Adrenal gland (tissue), 12 donors: ENCODE measurements around the gene PACRG. TPM values are rescaled to one million over a fixed set of nuclear protein-coding genes. Genes with fewer than 3 reads are reported as not detected.

Experiments
- DNase-seq, 7 donors: peaks; one replicate each; pipeline ENCODE4 v3.0.0-alpha.2; 2019 to 2020
- H3K27ac ChIP-seq, 5 donors: fragments of 200-600 bp; sonication (generic) in 4 of 5; 1 replicate in 3 of 5; 2 replicates in 2 of 5; pipeline versions ENCODE4 v1.5.1 to v1.8.0; 2016 to 2020; ENCODE audit warnings: mild to moderate bottlenecking in 1 of 5
- H3K27me3 ChIP-seq: fragments of 200-600 bp; 2 replicates; pipeline ENCODE4 v1.8.0; 2021
- H3K36me3 ChIP-seq, 2 donors: fragments of 200-600 bp; replicated peaks in 1 of 2; 1 replicate in 1 of 2; 2 replicates in 1 of 2; pipeline versions ENCODE4 v1.5.1 to v1.8.0; 2018 to 2022
- H3K4me1 ChIP-seq, 2 donors: fragments of 200-600 bp; replicated peaks in 1 of 2; 1 replicate in 1 of 2; 2 replicates in 1 of 2; pipeline versions ENCODE4 v1.5.1 to v1.8.0; 2018 to 2021
- H3K4me3 ChIP-seq, 4 donors: fragments of 200-600 bp; sonication (generic) in 3 of 4; one replicate each; pipeline ENCODE4 v1.5.1; 2016 to 2018
- H3K9me3 ChIP-seq, 3 donors: fragments of 200-600 bp; sonication (generic) in 1 of 3; replicated peaks in 1 of 3; 1 replicate in 2 of 3; 2 replicates in 1 of 3; pipeline versions ENCODE4 v1.5.1 to v1.8.0; 2016 to 2021
- POLR2A ChIP-seq, 2 donors: fragments of 450-650 bp; IDR thresholded peaks; one replicate each; pipeline ENCODE4 v1.6.1; 2017; ENCODE audit warnings: antibody characterized with exemption in 2 of 2, mild to moderate bottlenecking in 2 of 2, moderate library complexity in 1 of 2
- WGBS, 4 donors: extraction: QIAGEN DNeasy Blood & Tissue Kit in 2 of 4; methylation state at CpG; one replicate each; pipeline versions ENCODE4 v1.1.5 to v1.1.7; 2013 to 2017; 5-methylcytosine and 5-hydroxymethylcytosine counted together
- intact Hi-C, 2 donors: fragments of 100-400 bp; cut with DNase I; formaldehyde crosslinking; loops; one replicate each; pipeline versions ENCODE4 v1.14.1 to v1.15.0; 2022 to 2023
- polyA plus RNA-seq, 3 donors: library from polyadenylated mRNA; stranded (reverse); fragments of 200-250 nt in 2 of 3; fragments of 350-450 nt in 1 of 3; fragmentation: Illumina TruSeq in 1 of 3; extraction: RNeasy Lipid Tissue Mini Kit (QIAGEN cat#74804) in 1 of 3; gene quantifications; one replicate each; pipeline ENCODE4 v1.2.3, GENCODE V29; 2013 to 2014
- total RNA-seq, 9 donors: library from RNA; depleted of rRNA in 4 of 9; stranded (reverse); fragments of >200 nt in 4 of 9; fragments of 120-200 nt in 1 of 9; fragmentation: NEBNext Ultra II Directional in 1 of 9; extraction: Animal tissue kit (Norgen Biotek cat#: 25700) in 1 of 9; gene quantifications; one replicate each; pipeline versions ENCODE4 v1.1.0 to v1.2.4, GENCODE V29; 2013 to 2023
- TF ChIP-seq, protein P1 (sequence below), 6 experiments: fragments of 450-650 bp in 4 of 6; fragments of 200-600 bp in 2 of 6; sonication (generic) in 1 of 6; IDR thresholded peaks; 1 replicate in 5 of 6; 2 replicates in 1 of 6; pipeline versions ENCODE4 v1.5.1 to v1.8.0; 2016 to 2021; ENCODE audit warnings: antibody characterized with exemption in 6 of 6, mild to moderate bottlenecking in 2 of 6, moderate library complexity in 1 of 6
- donor health status: healthy with polysubstance abuse.
- donor health status: Bipolar disorder and iron deficiency.
- donor health status: DM: yes; HTN: yes; CAD: no.
- donor health status: DM: no; HTN: no; CAD: no.
- donor health status: DM: no; HTN: no; CAD: no.
- donor health status: DM: yes; HTN: yes; CAD: no.

The PACRG gene
- total and polyA plus RNA-seq, 12 donors: 0.18 to 6.1 (median 1.4) TPM

DNA sequence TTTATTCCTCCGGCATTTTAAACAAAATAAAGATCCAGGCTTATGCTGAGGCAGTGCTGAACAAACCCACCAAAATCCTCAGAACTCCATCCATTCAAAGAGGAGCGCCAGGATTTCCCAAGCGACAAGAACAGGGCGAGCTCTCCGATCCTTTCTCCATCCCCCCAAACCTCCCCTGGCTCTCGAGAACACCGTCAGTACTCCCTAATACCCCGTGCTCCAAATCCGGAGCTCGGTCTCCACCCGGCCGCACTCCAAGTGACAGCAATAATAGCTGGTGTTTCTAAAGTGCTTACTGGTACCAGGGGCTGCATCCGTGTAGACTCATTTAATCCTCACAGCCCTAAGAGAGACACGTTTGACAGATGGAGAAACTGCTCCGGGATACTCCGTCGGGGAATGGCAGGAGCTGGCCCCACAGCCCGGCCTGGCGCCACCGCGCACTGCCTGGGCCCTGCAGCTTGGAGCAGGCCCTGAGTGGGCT is 409.7 kb downstream of the PACRG start:
- no peaks in the 10 kb centered on the region for H3K9me3 ChIP-seq
- DNase-seq: no peak
- no peaks in the 10 kb centered on the region for H3K36me3 ChIP-seq
- no peak overlapping the region for H3K4me3 ChIP-seq
- WGBS, 4 donors: 81 to 92% (median 88%) methylated on average over 18 to 21 of the region's 21 CpGs
- TF ChIP-seq, protein P1, sequence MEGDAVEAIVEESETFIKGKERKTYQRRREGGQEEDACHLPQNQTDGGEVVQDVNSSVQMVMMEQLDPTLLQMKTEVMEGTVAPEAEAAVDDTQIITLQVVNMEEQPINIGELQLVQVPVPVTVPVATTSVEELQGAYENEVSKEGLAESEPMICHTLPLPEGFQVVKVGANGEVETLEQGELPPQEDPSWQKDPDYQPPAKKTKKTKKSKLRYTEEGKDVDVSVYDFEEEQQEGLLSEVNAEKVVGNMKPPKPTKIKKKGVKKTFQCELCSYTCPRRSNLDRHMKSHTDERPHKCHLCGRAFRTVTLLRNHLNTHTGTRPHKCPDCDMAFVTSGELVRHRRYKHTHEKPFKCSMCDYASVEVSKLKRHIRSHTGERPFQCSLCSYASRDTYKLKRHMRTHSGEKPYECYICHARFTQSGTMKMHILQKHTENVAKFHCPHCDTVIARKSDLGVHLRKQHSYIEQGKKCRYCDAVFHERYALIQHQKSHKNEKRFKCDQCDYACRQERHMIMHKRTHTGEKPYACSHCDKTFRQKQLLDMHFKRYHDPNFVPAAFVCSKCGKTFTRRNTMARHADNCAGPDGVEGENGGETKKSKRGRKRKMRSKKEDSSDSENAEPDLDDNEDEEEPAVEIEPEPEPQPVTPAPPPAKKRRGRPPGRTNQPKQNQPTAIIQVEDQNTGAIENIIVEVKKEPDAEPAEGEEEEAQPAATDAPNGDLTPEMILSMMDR (IDR thresholded peaks at IDR 0.05): no peak
- TF ChIP-seq POLR2A (IDR thresholded peaks at IDR 0.05): no peak
- no peak overlapping the region for H3K27ac ChIP-seq
- H3K4me1 ChIP-seq: no peaks in the 10 kb centered on the region
- intact Hi-C loops: no loop called here
- peaks cover 5% of the 10 kb centered on the region for H3K27me3 ChIP-seq

GRCh38 chr6:163146036-163146435 is 418.3 kb downstream of the PACRG start:
- no peaks in the 10 kb centered on the region for H3K27me3 ChIP-seq
- 70 to 75% (median 72%) methylated on average over 4 of the region's 4 CpGs for WGBS, 4 donors
- H3K4me3 ChIP-seq: no peak overlapping the region
- TF ChIP-seq, protein P1 (IDR thresholded peaks at IDR 0.05): no peak
- no peak for TF ChIP-seq POLR2A (IDR thresholded peaks at IDR 0.05)
- H3K27ac ChIP-seq: no peak overlapping the region
- intact Hi-C loops: no loop called here
- no peak for DNase-seq
- no peaks in the 10 kb centered on the region for H3K36me3 ChIP-seq
- H3K9me3 ChIP-seq: no peaks in the 10 kb centered on the region
- H3K4me1 ChIP-seq: no peaks in the 10 kb centered on the region

DNA sequence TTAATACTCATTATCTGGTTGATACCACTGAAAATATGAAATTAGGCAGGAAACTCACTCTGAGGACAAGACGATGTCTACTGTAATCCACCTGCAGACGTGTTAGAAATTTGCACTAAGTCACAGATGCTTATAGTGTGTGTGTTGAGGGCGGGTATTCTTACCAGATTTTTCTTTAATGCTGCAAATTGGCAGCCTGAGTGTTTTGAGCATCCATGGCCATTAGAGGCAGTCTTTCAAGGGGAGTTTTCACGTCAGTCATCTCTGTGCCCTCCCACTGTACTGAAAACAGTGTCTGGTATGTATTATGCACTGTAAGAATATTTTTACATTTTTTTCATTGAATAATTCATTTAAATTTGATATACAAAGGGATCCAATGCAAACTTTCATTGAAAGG is 420.2 kb downstream of the PACRG start:
- intact Hi-C loops: no loop called here
- 67 to 75% (median 71%) methylated on average over 4 of the region's 4 CpGs for WGBS, 4 donors
- Histone ChIP-seq H3K4me1 (no peaks in the 10 kb centered on the region), H3K27me3 (no peaks in the 10 kb centered on the region), H3K27ac (no peak overlapping the region), H3K9me3 (no peaks in the 10 kb centered on the region), H3K36me3 (no peaks in the 10 kb centered on the region), H3K4me3 (no peak overlapping the region)
- DNase-seq: no peak
- TF ChIP-seq POLR2A (IDR thresholded peaks at IDR 0.05): no peak
- TF ChIP-seq, protein P1 (IDR thresholded peaks at IDR 0.05): no peak

- 61 to 80% (median 77%) methylated on average over 22 to 24 of the region's 24 CpGs for WGBS, 4 donors
- H3K27me3 ChIP-seq: no peaks in the 10 kb centered on the region
- TF ChIP-seq, protein P1 (IDR thresholded peaks at IDR 0.05): no peak
- no peak for TF ChIP-seq POLR2A (IDR thresholded peaks at IDR 0.05)
- no peaks in the 10 kb centered on the region for H3K36me3 ChIP-seq
- no peaks in the 10 kb centered on the region for H3K4me1 ChIP-seq
- no peak for DNase-seq
- no peak overlapping the region for H3K27ac ChIP-seq
- intact Hi-C loops: no loop called here
- H3K4me3 ChIP-seq: no peak overlapping the region
- H3K9me3 ChIP-seq: no peaks in the 10 kb centered on the region
Measured at GRCh38 chr6:163148451-163149278, 420.9 kb downstream of the PACRG start.
